ENCODE measurements around the gene DNMT1.

DNMT1 gene

GRCh38 chr19:10091895-10092641 is 102.7 kb downstream of the DNMT1 start:
- no peak for DNase-seq

GRCh38 chr19:10091370-10091687 is 103.4 kb downstream of the DNMT1 start:
- no peak for DNase-seq

- DNase-seq, result no peak
Observed at GRCh38 chr19:10089801-10090375, 104.9 kb downstream of the DNMT1 start.

GRCh38 chr19:10088949-10089554 is 105.7 kb downstream of the DNMT1 start:
- DNase-seq, result no peak

GRCh38 chr19:10087296-10088061 is 107.3 kb downstream of the DNMT1 start:
- no peak for DNase-seq

GRCh38 chr19:10086591-10087192 is 108.1 kb downstream of the DNMT1 start:
- peak; percentile 30 for DNase-seq

GRCh38 chr19:10085641-10086590 is 108.8 kb downstream of the DNMT1 start, which contains the start of gene SHFL:
Gene SHFL, plus strand, starts transcription at chr19:10086317. Its CDS starts 111 bp downstream, at chr19:10086428.
- peak; percentile 81 for DNase-seq

- no peak for DNase-seq
Observed at GRCh38 chr19:10084803-10085202, 110.0 kb downstream of the DNMT1 start.

GRCh38 chr19:10083911-10084310 is 110.8 kb downstream of the DNMT1 start:
- DNase-seq, result no peak

Measured in activated CD4-positive, alpha-beta T cell treated with anti-CD3 and anti-CD28 coated beads, Interleukin-2, amount 50 U/mL, for 1 hour (primary cell).